Common myeloid progenitor, CD34-positive (primary cell): ENCODE results near the gene CD244.

Experiments
- CTCF ChIA-PET: fragments of 350-600 bp; sonication (Branson Sonifier 250); formaldehyde crosslinking; loops from one replicate; lab custom pipeline; 2021; ENCODE audit warnings: antibody characterized with exemption; lab: Charles Lee
- POLR2A ChIA-PET: fragments of 350-600 bp; sonication (Branson Sonifier 250); formaldehyde crosslinking; loops from one replicate; lab custom pipeline; 2021; ENCODE audit warnings: antibody characterized with exemption; lab: Charles Lee
- DNase-seq, 3 donors: peaks; one replicate each; pipeline versions ENCODE4 v3.0.0 to v3.0.0-alpha.2; 2013
- H3K27ac ChIP-seq, 2 experiments: 1 replicate in 1 of 2; 2 replicates in 1 of 2; pipeline ENCODE4 v1.7.0; 2013; ENCODE audit warnings: inconsistent platforms in 2 of 2, low read length in 2 of 2, mild to moderate bottlenecking in 2 of 2, low read depth in 1 of 2, moderate library complexity in 1 of 2; ENCODE audit not compliant: severe bottlenecking in 2 of 2, insufficient read depth in 1 of 2, poor library complexity in 1 of 2
- H3K27me3 ChIP-seq, 5 experiments: replicated peaks in 2 of 5; 1 replicate in 3 of 5; 2 replicates in 2 of 5; pipeline versions ENCODE4 v1.6.1 to v1.7.0; 2013; ENCODE audit warnings: low read length in 4 of 5, mild to moderate bottlenecking in 2 of 5, moderate library complexity in 2 of 5, inconsistent platforms in 1 of 5; ENCODE audit not compliant: insufficient read depth in 5 of 5, control insufficient read depth in 4 of 5
- H3K36me3 ChIP-seq, 4 experiments: 1 replicate in 2 of 4; 2 replicates in 2 of 4; pipeline versions ENCODE4 v1.6.1 to v1.7.0; 2013; ENCODE audit warnings: low read length in 3 of 4, control low read depth in 1 of 4, mild to moderate bottlenecking in 1 of 4; ENCODE audit not compliant: control insufficient read depth in 4 of 4, insufficient read depth in 4 of 4
- H3K4me1 ChIP-seq, 4 experiments: 1 replicate in 3 of 4; 2 replicates in 1 of 4; pipeline versions ENCODE4 v1.6.1 to v1.7.1; 2013; ENCODE audit warnings: low read length in 3 of 4, mild to moderate bottlenecking in 3 of 4, control low read depth in 1 of 4, inconsistent platforms in 1 of 4, moderate library complexity in 1 of 4; ENCODE audit not compliant: control insufficient read depth in 4 of 4, insufficient read depth in 4 of 4; ENCODE audit errors: control extremely low read depth in 1 of 4
- H3K4me3 ChIP-seq, 7 experiments: 1 replicate in 4 of 7; 2 replicates in 3 of 7; pipeline versions ENCODE4 v1.5.1 to v1.7.0; 2013; ENCODE audit warnings: mild to moderate bottlenecking in 7 of 7, low read length in 6 of 7, moderate library complexity in 6 of 7, inconsistent platforms in 2 of 7, low read depth in 2 of 7, control low read depth in 1 of 7; ENCODE audit not compliant: insufficient read depth in 4 of 7, control insufficient read depth in 1 of 7; ENCODE audit errors: extremely low read depth in 1 of 7
- H3K9me3 ChIP-seq, 5 experiments: 1 replicate in 4 of 5; 2 replicates in 1 of 5; pipeline versions ENCODE4 v1.6.1 to v1.7.1; 2013; ENCODE audit warnings: low read length in 4 of 5, mild to moderate bottlenecking in 2 of 5, inconsistent platforms in 1 of 5, low read depth in 1 of 5, moderate library complexity in 1 of 5; ENCODE audit not compliant: control insufficient read depth in 4 of 5, insufficient read depth in 2 of 5; ENCODE audit errors: control extremely low read depth in 1 of 5
- WGBS: methylation state at CpG from one replicate; pipeline ENCODE4 v1.1.5; 2013; ENCODE audit not compliant: insufficient coverage; 5-methylcytosine and 5-hydroxymethylcytosine counted together

CD244 gene

GRCh38 chr1:160855181-160855981 lies 7.3 kb downstream of the CD244 start:
- Histone ChIP-seq H3K27ac (peak overlapping the region; percentile 26 to 79), H3K9me3 (no peaks in the 10 kb centered on the region), H3K27me3 (no peaks in the 10 kb centered on the region), H3K36me3 (peaks cover 0 to 19% (median 9%) of the 10 kb centered on the region in 4 experiments), H3K4me1 (peaks cover 25 to 78% (median 62%) of the 10 kb centered on the region in 4 experiments), H3K4me3 (peak overlapping the region in 5 of 7 experiments; percentile 13 to 52 (median 27))
- ChIA-PET CTCF (interaction anchor here (0.8 to 21.5 kb wide), 7 partner anchors 8 to 149 kb away, joined by 3 to 385 read pairs (median 3); no protein-coding TSS in a partner anchor), POLR2A (interaction anchor here (1.0 to 1.6 kb wide), 3 partner anchors 9 to 18 kb away, joined by 3 to 7 read pairs (median 5); no protein-coding TSS in a partner anchor)
- peak; percentile 21 to 87 (median 77) for DNase-seq
- WGBS, result 19% methylated on average over 9 of the region's 9 CpGs

GRCh38 chr1:160853754-160854153 lies 8.9 kb downstream of the CD244 start:
- H3K27me3 ChIP-seq, result no peaks in the 10 kb centered on the region
- POLR2A ChIA-PET, result interaction anchor here (1.2 kb wide), 1 partner anchor 9 kb away, joined by 5 read pairs; the partner anchor contains the start of gene CD244
- CTCF ChIA-PET, result interaction anchor here (1.0 to 21.5 kb wide), 3 partner anchors 2 to 23 kb away, joined by 3 to 385 read pairs (median 385); partner anchors contain the start of gene CD244
- no peak overlapping the region for H3K4me3 ChIP-seq
- peaks cover 0 to 21% (median 12%) of the 10 kb centered on the region in 4 experiments for H3K36me3 ChIP-seq
- H3K9me3 ChIP-seq, result no peaks in the 10 kb centered on the region
- H3K27ac ChIP-seq, result peak overlapping the region in 1 of 2 experiments; percentile 44
- WGBS, result 100% methylated on average over 2 of the region's 2 CpGs
- DNase-seq, result no peak
- peaks cover 21 to 63% (median 46%) of the 10 kb centered on the region in 4 experiments for H3K4me1 ChIP-seq

GRCh38 chr1:160853014-160853413 lies 9.7 kb downstream of the CD244 start:
- Histone ChIP-seq H3K4me3 (no peak overlapping the region), H3K27ac (no peak overlapping the region), H3K36me3 (peaks cover 2 to 28% (median 16%) of the 10 kb centered on the region in 4 experiments), H3K4me1 (peaks cover 21 to 58% (median 39%) of the 10 kb centered on the region in 4 experiments), H3K9me3 (no peaks in the 10 kb centered on the region), H3K27me3 (no peaks in the 10 kb centered on the region)
- DNase-seq, result no peak
- WGBS, result no CpG with 5 or more reads among the region's 3 CpGs
- CTCF ChIA-PET, result interaction anchor here (1.0 to 21.5 kb wide), 3 partner anchors 3 to 24 kb away, joined by 3 to 385 read pairs (median 385); partner anchors contain the start of gene CD244
- POLR2A ChIA-PET, result interaction anchor here (1.2 kb wide), 1 partner anchor 10 kb away, joined by 5 read pairs; the partner anchor contains the start of gene CD244

- no peaks in the 10 kb centered on the region for H3K27me3 ChIP-seq
- H3K4me3 ChIP-seq, result no peak overlapping the region
- H3K36me3 ChIP-seq, result peaks cover 2 to 28% (median 19%) of the 10 kb centered on the region in 4 experiments
- H3K9me3 ChIP-seq, result peaks cover 0 to 2% (median 0%) of the 10 kb centered on the region in 5 experiments
- no peak overlapping the region for H3K27ac ChIP-seq
- ChIA-PET CTCF (interaction anchor here (1.7 to 21.5 kb wide), 4 partner anchors 5 to 103 kb away, joined by 7 to 385 read pairs (median 200); partner anchors contain the start of genes CD244 and ITLN2), POLR2A (interaction anchor here (1.8 kb wide), 1 partner anchor 11 kb away, joined by 7 read pairs; the partner anchor contains the start of gene CD244)
- no peak for DNase-seq
- H3K4me1 ChIP-seq, result peaks cover 10 to 44% (median 24%) of the 10 kb centered on the region in 4 experiments
- 97% methylated on average over 4 of the region's 8 CpGs for WGBS
These were observed 11.7 kb downstream of the CD244 start for GRCh38 chr1:160850993-160851392.

- Histone ChIP-seq H3K27me3 (no peaks in the 10 kb centered on the region), H3K4me1 (peaks cover 10 to 42% (median 20%) of the 10 kb centered on the region in 4 experiments), H3K27ac (peak overlapping the region in 1 of 2 experiments; percentile 20), H3K36me3 (peaks cover 4 to 28% (median 19%) of the 10 kb centered on the region in 4 experiments), H3K9me3 (peaks cover 0 to 2% (median 0%) of the 10 kb centered on the region in 5 experiments), H3K4me3 (no peak overlapping the region)
- POLR2A ChIA-PET, result interaction anchor here (1.8 kb wide), 1 partner anchor 12 kb away, joined by 7 read pairs; the partner anchor contains the start of gene CD244
- CTCF ChIA-PET, result interaction anchor here (1.7 to 21.5 kb wide), 4 partner anchors 5 to 104 kb away, joined by 7 to 385 read pairs (median 200); partner anchors contain the start of genes CD244 and ITLN2
- DNase-seq, result peak in 1 of 3 donors; percentile 42
- WGBS, result 74% methylated on average over 2 of the region's 5 CpGs
These were observed 12.1 kb downstream of the CD244 start for GRCh38 chr1:160850541-160850940.

- Histone ChIP-seq H3K27me3 (no peaks in the 10 kb centered on the region), H3K36me3 (peaks cover 6 to 25% (median 18%) of the 10 kb centered on the region in 4 experiments), H3K4me1 (peaks cover 28 to 60% (median 41%) of the 10 kb centered on the region in 4 experiments), H3K9me3 (peaks cover 0 to 2% (median 0%) of the 10 kb centered on the region in 5 experiments), H3K4me3 (no peak overlapping the region), H3K27ac (no peak overlapping the region)
- 98% methylated on average over 9 of the region's 12 CpGs for WGBS
- CTCF ChIA-PET, result interaction anchor here (21.0 to 21.5 kb wide), 2 partner anchors 3 to 10 kb away, joined by 385 read pairs; partner anchors contain the start of gene CD244
- no peak for DNase-seq
- POLR2A ChIA-PET, result interaction anchor here (4.5 kb wide), 1 partner anchor 16 kb away, joined by 16 read pairs; the partner anchor contains the start of gene CD244
These were observed 16.4 kb downstream of the CD244 start for GRCh38 chr1:160846281-160846680.
